Lower leg skin (tissue), 4 donors: ENCODE measurements around the gene DGAT2. TPM values are rescaled to one million over a fixed set of nuclear protein-coding genes. Genes with fewer than 3 reads are reported as not detected.

Source experiments
- DNase-seq, 2 donors: peaks; one replicate each; pipeline ENCODE4 v3.0.0-alpha.2; 2019; ENCODE audit warnings: low spot score in 2 of 2
- H3K4me3 ChIP-seq: fragments of 200-600 bp; sonication (generic); 2 replicates; pipeline ENCODE4 v1.5.1; 2017; ENCODE audit warnings: mild to moderate bottlenecking, low read depth; ENCODE audit not compliant: poor library complexity, severe bottlenecking
- CTCF ChIP-seq, 3 donors: fragments of 450-650 bp; IDR thresholded peaks; one replicate each; pipeline ENCODE4 v1.5.1; 2016; ENCODE audit warnings: antibody characterized with exemption in 3 of 3, mild to moderate bottlenecking in 3 of 3, moderate library complexity in 2 of 3
- POLR2A ChIP-seq, 2 donors: fragments of 450-650 bp; IDR thresholded peaks; one replicate each; pipeline ENCODE4 v1.6.1; 2016 to 2017; ENCODE audit warnings: antibody characterized with exemption in 2 of 2, mild to moderate bottlenecking in 1 of 2, moderate library complexity in 1 of 2
- WGBS, 2 donors: methylation state at CpG; one replicate each; pipeline ENCODE4 v1.1.5; 2018; 5-methylcytosine and 5-hydroxymethylcytosine counted together
- intact Hi-C: fragments of 100-400 bp; cut with DNase I; formaldehyde crosslinking; loops from one replicate; pipeline ENCODE4 v1.15.0; 2023; ENCODE audit warnings: low total_unique reads
- total RNA-seq, 4 donors: library from RNA; depleted of rRNA; stranded (reverse); fragments of >200 nt; gene quantifications; one replicate each; pipeline ENCODE4 v1.1.0, GENCODE V29; 2016

Gene DGAT2
- total RNA-seq, 4 donors from 2014 or later, result 160 to 545 (median 289) TPM

- no peak for TF ChIP-seq CTCF (IDR thresholded peaks at IDR 0.05)
- no peak for TF ChIP-seq POLR2A (IDR thresholded peaks at IDR 0.05)
- intact Hi-C loops, result no loop called here
- no peak overlapping the region for H3K4me3 ChIP-seq
- WGBS, 2 donors, result 93 to 95% methylated on average over 3 of the region's 3 CpGs
- no peak for DNase-seq
These were observed 7.7 kb upstream of the DGAT2 start for GRCh38 chr11:75760710-75761493.

GRCh38 chr11:75762158-75762557 is 6.4 kb upstream of the DGAT2 start:
- no peak for TF ChIP-seq CTCF (IDR thresholded peaks at IDR 0.05)
- no peak for TF ChIP-seq POLR2A (IDR thresholded peaks at IDR 0.05)
- DNase-seq, result peak in 1 of 2 donors; percentile 69
- intact Hi-C loops, result no loop called here
- no peak overlapping the region for H3K4me3 ChIP-seq
- WGBS, 2 donors, result 95 to 96% methylated on average over 8 of the region's 8 CpGs

- intact Hi-C loops, result no loop called here
- no peak for DNase-seq
- 88 to 91% methylated on average over 2 of the region's 2 CpGs for WGBS, 2 donors
- no peak overlapping the region for H3K4me3 ChIP-seq
- TF ChIP-seq CTCF (IDR thresholded peaks at IDR 0.05) (no peak), POLR2A (IDR thresholded peaks at IDR 0.05) (no peak)
These were observed 5.7 kb upstream of the DGAT2 start for GRCh38 chr11:75762885-75763284.

- whole genome bisulfite sequencing, 2 donors, result 50 to 62% methylated on average over 1 to 3 of the region's 3 CpGs
These were observed 4.7 kb upstream of the DGAT2 start for GRCh38 chr11:75763846-75764245.

GRCh38 chr11:75765116-75765515 is 3.5 kb upstream of the DGAT2 start:
- intact Hi-C loops, result no loop called here
- DNase-seq, result no peak
- 89 to 98% methylated on average over 3 of the region's 3 CpGs for WGBS, 2 donors
- TF ChIP-seq CTCF (IDR thresholded peaks at IDR 0.05) (no peak), POLR2A (IDR thresholded peaks at IDR 0.05) (no peak)
- H3K4me3 ChIP-seq, result no peak overlapping the region

More at GRCh38 chr11:75763846-75764245, 4.7 kb upstream of the DGAT2 start:
- no peak for DNase-seq
- no peak for TF ChIP-seq CTCF (IDR thresholded peaks at IDR 0.05)
- no peak for TF ChIP-seq POLR2A (IDR thresholded peaks at IDR 0.05)
- intact Hi-C loops, result no loop called here
- no peak overlapping the region for H3K4me3 ChIP-seq
